ENCODE results near the gene CHMP1A. TPM values are rescaled to one million over a fixed set of nuclear protein-coding genes. Genes with fewer than 3 reads are reported as not detected.

CHMP1A gene
- polyA plus RNA-seq, 12 donors: 32.7 to 61.0 (median 45.6) TPM; not detected in 1

DNA sequence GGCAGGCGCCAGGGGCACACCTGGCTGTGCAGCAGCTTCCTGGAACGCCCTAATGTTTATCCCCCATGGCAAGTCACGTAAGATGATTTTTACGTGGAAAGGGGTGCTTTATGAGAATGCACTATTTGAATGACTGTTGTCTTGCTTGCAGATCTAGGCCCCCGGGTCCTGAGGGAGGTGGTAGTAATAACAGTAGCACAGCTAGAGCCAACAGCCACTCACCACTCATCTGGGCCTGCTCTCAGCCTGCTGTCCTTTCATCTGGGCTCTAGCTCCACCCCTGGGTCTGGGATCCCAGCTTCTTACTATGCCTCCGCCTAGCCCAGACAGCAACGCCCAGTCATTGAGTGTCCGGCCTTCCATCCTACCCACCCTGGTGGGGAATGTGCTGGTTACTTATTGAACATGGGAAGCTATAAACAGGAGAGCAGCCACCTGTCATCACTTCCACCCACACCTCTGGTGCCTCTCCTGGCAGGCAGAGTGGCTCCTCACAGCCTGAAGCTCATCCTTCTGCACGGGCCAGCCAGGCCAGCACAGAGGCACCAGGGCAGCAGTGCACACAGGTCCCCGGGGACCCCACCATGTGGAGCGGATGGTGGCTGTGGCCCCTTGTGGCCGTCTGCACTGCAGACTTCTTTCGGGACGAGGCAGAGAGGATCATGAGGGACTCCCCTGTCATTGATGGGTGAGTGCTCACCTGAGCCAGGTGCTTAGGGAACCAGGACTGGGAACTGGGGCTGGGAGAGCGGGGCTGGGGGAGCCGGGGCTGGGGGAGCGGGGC lies 27.5 kb downstream of the CHMP1A start:
- no peak for DNase-seq

DNA sequence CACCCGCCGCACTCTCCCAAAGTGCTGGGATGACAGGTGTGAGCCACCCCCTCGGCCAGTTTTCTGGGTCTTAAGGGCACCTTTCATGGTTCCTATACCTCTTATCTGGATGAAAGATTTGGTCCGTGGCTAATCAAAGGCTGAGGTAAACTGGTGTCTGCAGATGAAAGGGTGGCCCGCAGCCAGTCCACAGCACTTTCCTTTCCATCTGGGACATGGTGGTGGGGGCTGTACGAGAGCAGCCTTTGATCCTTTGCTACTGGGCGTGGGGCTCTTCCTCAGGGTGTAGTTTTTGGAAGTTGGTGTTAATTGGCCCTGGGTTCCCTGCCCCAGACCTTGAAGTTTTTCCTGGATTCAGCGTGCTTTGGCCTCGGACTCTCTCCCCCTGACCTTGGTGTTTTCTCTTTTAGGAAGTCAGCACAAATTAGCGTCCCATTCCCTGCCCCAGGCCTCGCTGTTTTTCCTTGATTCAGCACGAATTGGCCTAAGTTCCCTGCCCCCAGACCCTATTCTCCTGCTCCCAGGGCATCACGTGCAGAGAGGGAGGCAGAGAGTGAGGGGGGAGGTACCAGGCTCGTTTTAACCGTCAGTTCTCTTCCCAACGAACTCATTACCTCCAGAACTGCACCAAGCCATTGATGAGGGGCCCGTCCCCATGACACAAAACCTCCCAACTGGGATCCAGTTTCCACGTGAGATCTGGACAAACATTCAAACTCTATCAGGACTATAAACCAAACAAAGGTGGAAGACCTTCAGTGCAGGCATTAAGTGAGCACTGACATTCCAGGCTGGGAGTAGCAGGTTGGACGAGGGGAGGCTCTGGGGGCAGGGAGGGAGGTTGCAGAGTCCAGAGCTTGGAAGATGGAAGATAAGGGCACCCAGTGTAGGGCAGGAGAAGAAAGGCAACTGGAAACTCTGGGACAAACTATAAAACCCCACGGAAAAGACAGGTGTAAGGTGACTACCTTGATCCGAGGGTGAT lies 32.4 kb downstream of the CHMP1A start:
- DNase-seq: no peak

DNA sequence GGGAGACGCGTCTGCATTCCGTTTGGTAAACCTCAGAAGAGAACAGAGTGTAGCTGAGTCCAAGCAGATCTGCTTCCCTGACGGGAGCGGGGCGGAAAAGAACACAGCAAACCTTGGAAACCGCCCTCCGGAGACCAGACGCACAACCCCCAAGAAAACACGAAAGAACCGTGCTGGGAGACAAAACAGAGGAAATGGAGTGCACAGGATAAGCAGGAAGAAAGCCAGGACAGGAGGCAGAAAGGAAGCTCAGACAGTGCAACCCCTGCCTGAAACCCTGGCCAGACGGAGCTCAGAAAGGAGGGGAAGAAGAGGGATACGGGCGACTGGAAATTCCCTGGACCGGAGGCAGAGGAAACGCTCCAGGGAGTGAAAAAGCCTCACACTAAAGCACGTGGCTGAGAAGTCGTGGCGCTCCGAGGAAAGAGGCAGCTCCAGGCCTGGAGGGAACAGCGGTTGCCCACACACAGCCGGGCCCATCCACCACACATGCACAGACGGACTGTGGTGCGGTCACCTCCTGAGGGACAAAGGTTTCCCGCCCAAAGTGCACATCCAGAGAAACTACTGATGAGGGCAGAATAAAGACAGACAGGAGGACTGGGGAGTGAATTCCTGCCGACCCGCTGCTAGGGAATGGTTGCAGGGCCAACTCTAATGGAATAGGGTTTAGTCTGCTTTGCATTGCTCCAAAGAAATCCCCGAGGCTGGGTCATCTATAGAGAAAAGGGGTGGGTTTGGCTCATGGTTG lies 33.8 kb downstream of the CHMP1A start:
- no peak for DNase-seq

DNA sequence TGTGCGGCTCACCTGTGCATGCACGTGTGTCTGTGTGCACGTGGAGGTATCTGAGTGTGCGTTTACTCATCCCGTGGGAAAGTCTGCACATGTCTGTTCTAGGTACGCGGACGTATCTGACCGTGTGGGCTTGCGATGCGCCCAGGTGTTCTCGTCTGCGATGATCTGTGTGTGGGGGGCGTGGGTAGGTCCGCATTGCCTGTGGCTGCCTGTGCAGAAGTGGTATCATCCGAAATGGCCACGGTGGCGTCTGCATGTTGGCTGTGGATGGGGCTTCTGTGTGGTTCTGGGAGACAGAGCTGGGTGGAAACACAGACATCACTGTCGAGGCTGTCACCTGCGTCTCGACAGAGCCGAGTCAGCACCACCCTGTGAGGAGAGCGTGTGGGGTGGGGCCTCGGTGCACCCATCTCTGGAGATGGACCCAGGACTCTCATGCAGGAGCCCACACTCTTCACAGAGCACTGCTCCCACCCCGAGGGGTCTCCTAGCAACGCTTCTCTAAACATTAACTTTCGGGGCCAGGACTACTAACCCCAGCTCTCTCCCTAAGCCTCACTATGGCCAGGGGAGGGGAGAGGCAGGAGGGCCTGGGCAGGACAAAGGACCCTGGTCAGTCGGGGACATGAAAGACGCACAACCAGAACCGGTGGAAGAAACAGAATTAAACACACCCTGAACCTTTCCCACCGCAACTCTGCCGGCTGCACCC lies 35.7 kb downstream of the CHMP1A start:
- DNase-seq: no peak

DNA sequence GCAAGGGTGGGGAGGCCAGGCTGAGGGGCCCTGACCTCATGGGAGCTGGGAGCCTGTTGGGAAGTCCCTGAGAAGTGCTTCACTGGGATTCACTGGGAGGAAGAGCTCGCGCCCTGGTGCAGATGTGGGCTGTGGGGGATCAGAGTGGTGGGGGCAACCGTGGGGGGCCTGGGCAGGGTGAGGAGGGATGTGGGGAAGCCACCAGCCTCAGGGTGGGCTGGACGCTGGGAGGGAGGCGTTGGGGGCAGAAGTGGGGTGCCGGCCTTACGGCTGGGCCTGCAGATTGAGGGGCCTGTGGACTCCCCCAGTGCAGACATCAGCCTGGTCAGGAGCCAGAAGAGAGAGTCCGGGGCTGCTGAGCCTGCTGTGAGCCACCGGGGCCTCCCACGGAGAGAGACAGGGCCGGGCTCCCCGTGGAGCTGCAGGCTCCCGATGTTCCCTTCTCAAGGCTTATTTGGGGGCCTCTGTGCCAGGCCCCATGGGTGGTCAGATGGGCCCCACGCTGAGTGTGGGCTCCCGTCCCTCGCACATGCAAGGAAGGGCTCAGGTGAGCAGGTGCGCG lies 36.3 kb downstream of the CHMP1A start:
- DNase-seq: no peak

DNA sequence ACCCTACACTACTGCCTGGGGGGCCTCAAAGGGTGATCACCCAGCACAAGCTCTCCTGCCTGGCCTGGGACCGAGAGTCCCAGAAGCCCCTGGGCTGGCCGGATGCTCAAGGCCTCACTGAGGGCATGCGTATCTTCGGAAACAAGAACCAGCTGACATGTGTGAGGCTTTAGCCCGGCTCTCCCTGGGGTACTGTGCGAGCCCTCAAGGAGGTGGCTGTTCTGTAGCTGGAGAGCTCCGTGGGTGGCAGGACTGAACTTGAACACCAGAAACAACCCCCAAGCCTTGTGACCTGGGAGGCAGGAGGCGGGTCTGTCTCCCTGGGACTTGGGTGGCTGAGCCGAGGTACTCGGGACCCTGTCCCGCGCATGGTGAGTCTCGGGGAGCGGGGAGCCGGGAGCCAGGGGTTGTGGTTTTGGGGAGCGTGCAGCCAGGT lies 37.1 kb downstream of the CHMP1A start:
- DNase-seq: no peak

DNA sequence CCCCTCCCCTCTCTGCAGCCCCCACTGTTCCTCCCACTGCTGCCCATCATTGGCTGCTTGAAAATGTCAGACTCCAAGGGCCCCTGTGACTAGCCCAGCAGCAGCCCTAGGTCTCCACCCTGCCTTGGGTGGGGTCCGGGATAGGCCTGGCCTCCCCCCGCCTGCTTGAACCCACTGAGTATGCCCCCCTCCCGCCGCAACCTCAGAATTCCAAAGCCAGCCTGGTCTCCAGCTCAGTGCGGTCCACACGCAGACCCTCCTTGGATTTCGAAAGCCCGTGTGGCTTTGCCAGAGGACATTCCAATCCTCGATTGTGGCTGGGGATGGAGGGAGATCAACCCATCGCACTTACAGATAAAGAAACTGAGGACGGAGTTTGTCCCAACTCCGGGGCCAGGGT lies 37.7 kb downstream of the CHMP1A start:
- DNase-seq: no peak

DNA sequence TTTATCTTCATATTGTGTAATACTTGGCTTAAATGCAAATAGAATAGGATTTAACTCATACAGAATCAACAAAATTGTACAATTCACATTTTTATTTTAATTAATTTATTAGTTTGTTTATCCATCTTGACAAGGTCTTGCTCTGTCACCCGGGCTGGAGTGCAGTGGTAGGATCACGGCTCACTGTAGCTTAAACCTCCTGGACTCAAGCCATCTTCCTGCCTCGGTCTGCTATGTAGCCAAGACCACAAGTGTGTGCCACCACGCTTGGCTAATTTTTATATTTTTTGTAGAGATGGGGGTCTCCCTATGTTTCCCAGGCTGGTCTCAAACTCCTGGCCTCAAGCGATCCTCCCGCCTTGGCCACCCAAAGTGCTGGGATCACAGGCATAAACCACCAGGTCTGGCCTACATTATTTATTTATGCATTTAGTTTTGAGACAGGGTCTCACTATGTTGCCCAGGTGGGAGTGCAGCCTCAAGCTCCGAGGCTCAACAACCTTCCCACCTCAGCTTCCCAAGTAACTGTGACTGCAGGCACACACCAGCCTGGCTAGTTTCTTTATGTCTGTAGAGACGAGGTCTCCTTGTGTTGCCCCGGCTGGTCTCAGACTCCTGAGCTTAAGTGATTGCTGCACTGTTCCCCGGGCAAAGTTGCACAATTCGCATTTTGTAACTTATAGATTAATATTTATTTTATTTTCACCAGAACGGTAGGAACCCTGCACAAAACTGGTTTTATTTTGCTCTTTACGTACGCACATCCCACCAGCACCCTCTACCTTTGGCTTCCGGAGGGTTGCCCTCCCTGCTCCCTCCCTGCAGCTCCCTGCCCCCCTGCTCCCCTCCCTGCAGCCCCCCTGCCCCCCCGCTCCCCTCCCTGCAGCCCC lies 39.2 kb downstream of the CHMP1A start:
- DNase-seq: no peak

DNA sequence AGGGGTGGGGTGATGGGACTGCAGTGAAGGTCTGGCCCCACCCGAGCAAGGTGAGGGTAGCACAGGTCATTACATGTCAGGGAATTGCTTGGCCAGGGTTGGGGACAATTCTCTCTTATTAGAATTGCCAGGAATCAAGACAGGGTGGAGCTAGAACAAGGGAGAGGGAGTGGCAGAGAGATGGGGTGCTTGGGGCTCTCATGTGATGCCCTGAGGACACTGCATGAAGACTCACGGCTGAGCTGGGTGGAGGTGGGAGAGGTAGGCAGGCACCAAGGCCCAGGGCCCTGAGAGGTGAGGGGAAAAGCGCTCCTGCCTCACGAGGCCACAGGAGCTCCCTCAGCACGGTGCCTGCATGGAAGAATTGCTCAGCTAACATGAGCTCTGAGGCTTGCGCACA lies 40.5 kb downstream of the CHMP1A start:
- DNase-seq: no peak

DNA sequence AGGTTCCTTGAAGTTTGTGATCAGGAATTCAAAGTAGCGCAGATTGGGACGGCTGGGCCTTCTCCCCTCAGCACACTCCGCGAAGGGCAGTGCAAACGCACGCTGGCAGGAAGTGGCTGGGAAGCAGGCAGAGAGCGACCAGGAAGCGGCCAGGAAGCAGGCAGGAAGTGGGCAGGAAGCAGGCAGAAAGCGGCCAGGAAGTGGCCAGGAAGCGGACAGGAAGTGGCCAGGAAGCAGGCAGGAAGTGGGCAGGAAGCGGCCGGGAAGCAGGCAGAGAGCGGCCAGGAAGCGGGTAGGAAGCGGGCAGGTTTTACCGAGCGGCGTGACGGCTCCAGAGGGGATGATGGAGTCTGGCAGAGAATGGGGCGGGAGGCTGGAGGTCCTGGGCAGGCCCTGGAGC lies 40.9 kb downstream of the CHMP1A start:
- DNase-seq: no peak

DNA sequence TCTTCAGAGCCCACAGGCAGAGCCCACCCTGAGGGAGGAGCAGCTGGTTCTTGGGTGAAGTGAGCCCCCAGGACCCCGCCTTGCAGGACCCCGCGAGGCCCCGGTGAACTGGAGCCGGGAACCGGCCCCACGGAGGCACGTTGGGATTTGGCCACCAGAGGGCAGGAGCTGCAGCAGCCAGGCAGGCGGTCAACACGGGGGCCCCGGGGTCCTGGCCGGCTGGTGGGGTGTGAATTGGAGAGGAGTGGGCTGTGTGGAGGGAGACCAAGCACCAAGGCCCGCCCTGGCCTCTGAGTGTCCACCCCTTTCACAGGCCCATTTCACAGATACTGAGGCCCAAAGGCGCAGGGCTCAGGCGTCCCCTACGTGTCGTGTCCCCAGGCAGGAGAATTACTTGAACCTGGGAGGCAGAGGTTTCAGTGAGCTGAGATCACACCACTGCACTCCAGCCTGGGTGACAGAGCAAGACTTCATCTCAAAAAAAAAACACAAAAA lies 41.9 kb downstream of the CHMP1A start:
- no peak for DNase-seq

DNA sequence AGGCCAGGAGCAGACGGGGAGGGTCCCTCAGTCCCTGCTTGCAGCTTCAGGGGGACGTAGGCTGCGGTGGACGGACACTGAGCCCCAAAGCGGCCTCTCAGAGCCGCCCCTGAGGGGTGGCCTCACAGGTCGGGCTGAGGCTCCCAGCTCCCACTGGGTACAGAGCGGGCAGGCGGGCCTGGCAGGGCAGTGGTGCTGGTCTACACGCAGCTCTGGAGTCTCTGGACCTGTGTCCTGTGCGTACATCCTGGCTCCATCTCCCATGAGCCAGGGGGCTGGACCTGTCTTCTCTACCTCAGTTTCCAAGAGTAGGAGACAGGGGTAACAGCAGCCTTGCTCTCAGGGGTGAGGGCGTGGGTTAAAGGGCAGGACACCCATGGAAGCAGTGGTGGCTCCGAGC lies 42.3 kb downstream of the CHMP1A start:
- DNase-seq: no peak

DNA sequence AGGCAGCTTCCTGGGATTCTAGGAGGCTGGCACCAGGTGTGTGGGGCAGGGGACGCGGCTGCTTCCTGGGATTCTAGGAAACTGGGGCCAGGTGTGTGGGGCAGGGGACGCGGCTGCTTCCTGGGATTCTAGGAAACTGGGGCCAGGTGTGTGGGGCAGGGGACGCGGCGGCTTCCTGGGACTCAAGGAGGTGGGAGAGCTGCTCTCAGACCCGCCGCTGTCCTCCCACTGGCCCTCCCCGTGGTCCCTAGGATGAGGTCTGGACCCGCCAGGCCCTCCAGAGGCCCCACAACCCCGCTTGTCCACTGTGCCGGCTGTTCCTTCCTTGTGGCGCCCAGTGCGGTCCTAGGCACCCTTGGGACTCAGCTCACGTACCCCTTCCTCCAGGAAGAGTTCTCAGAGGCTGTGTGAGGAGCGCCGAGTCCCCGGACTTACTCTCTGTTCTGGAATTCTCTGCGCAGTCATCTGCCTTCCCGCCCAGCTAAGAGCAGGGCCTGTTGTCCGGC lies 43.5 kb downstream of the CHMP1A start:
- DNase-seq: no peak

DNA sequence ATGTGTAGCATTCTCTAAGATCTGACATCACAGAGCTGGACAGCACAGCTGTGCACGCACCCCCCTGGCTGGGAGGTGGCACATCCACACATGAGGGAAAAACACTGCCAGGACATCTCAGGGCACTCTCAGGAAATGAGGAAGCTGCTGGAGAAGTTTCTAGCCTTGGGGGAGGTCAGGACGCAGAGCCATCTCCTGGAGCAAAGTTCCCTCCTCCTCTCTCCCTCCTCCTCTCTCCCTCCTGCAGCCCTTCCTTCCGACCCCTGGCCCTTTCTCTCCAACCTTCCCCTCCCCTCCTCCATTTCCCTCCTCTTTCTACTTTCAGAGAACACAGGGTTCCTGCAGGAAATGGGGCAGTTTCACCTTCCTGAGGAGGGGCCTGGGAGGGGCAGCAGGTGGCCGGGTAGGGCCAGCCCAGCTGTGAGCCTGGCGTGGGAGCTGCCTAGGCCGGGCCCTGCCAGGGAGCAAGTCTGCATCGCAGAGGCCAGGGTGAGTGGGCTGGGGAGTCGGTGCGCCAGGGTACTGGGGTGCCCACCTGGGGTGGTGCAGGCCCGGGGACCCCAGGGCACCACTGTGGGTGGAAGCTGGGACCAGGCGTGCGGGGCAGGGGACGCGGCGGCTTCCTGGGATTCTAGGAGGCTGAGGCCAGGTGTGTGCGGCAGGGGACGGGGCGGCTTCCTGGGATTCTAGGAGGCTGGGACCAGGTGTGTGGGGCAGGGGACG lies 44.1 kb downstream of the CHMP1A start, which contains the start of gene DPEP1:
DPEP1 (plus strand) TSS at position 412 of the 723 bp plus-strand sequence. CDS start 16,769 bp downstream, outside the sequence.
- no peak for DNase-seq

DNA sequence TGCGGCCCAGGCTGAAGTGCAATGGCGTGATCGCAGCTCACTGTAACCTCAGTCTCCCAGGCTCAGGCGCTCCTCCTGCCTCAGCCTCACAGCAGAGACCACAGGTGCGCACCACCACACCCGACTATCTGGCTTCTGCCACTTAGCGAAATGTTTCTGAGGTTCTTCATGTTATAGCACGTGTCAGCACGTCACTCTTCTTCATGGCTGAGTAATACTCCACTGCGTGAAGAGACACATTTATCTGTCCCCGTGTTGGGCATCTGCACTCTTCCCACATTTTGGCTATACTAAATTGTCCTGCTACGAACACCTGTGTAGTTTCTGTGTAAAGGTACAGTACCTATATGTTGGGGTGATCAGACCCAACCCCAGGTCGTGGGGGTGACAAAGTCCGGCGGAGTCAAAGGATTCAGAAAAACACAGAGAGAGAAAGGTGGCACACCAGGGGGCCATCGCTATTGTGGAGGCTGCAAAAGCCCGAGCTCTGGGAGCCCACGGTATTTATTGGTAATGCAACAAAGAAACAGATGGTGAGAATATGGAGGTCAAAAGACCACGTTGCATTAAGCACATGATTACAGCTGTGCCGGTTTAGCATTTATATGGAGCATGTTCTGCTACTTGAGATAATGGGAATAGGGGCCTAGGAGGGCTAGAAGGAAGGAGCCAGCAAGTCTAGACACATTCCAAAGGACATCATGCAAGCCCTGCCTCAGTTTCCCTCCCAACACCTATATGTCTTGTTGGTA lies 44.9 kb downstream of the CHMP1A start:
- no peak for DNase-seq

DNA sequence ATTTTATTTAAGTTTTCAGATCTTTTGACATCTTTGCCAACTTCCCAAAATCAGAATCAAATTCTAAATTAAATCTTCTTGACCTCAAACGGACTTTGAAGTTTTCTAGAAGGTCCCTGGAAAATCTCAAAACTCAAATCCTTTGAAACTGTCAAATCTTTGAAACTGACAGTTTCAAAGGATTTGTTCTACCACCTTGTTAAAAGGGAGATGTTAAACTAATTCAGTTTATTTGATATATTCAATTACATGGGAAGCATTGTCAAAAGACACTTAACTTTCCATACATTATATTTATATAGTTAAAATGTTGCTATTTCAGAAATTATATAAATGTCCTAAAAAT lies 47.4 kb downstream of the CHMP1A start:
- no peak for DNase-seq

DNA sequence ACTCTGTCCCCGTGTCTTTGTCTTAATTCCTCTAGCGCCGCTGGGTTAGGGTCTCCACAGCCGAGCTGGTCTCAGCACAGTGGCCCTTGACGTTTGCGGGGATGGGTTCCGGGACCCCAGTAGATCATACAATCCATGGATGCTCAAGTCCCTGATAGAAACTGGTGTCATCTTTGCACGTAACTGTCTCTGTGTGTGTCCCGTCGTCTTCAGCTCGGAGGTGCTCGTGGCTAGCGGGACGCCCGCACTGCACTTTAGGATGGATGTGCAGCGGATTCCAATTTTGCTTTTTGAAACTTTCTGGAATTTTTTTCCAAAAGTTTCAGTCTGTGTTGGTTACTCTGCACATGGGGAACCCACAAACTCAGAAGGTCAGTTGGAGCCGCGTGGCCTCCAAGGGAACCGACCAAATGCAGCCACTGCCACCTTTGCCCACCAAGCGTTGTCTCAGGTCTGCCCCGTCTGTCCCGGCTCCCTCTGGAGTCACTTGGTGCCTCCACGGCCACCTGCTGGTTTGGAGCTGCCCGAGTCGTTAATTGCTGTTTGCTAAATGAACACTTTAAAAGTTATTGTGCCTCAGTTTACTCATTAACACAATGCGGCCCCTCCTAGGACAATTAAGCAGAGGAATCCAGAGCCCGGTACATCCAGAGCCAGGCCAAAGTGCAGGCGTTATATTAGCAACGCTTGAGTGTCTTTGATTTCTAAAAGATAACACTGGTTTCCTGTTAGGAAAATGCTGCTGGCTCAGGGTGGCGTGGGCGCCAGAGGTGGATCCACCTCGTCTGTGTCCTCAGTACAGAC lies 49.4 kb downstream of the CHMP1A start:
- no peak for DNase-seq
